ENCODE measurements around the gene YTHDF1.

GRCh38 chr20:63172726-63173125, 43.2 kb downstream of the YTHDF1 start:
- TF ChIP-seq CTCF (IDR thresholded peaks at IDR 0.05; ENCODE audit: low read depth, low read length) (peak; percentile 36), EZH2phosphoT487 (IDR thresholded peaks at IDR 0.05; ENCODE audit: low read depth) (no peak)

All from OCI-LY3 (cell line).